ENCODE data around the gene KDELR3. TPM values are rescaled to one million over a fixed set of nuclear protein-coding genes. Genes with fewer than 3 reads are reported as not detected.

The KDELR3 gene
- total RNA-seq, 1 experiment from 2014 or later: 82.1 TPM

- no peak for DNase-seq (ENCODE audit: low read depth)
These were observed 14.0 kb downstream of the KDELR3 start for GRCh38 chr22:38481871-38482332.

DNA sequence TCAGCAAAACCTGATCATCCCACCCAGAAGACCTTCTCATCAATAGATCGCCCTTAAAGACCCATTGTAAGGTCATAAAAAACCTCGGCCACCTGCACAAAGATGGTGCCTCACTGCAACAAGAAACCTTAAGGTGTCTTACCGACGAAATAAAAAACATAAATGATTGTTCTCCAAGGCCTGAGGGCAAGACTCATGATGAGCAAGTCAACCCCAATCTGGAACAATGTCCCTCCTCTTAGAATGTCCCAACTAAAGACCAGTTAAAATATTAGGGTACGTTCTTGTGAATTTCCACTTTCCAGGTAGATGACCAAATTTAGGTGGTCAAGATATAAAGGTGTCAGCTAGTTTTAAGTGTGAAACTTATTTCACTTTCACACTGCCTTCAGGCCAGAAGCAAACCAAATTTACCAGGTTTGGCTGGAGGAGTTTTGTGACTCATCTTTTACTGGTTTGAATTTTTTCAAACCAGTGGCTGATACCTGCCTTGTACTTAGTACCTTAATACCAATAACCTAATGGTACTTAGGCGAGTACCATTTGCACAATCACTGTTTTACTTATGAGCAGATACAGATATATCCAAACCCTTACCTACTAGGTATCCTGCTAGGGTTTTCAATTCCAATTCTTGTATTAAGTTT, 14.9 kb downstream of the KDELR3 start:
- no peak for DNase-seq (ENCODE audit: low read depth)

GRCh38 chr22:38484244-38484643, 16.3 kb downstream of the KDELR3 start:
- no peak for DNase-seq (ENCODE audit: low read depth)

DNA sequence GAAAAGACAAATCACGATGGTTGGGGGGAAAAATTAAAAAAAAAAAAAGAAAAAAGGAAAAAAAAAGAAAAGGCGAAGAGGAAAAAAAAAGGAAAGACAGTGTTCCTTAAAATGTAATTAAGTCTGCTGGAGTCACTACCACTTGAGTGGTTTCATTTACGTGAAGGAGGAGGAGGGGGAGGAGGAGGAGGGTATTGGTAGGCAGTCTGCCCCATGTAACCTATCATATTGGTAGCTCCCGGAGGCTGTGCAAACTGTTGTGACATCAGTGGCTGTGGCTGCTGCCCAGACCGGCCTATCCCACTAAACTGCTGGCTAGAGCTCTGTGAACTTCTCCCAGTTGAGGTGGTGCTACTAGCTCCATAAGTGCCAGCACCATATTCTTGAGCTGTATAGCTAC, 17.9 kb downstream of the KDELR3 start:
- no peak for DNase-seq (ENCODE audit: low read depth)

DNA sequence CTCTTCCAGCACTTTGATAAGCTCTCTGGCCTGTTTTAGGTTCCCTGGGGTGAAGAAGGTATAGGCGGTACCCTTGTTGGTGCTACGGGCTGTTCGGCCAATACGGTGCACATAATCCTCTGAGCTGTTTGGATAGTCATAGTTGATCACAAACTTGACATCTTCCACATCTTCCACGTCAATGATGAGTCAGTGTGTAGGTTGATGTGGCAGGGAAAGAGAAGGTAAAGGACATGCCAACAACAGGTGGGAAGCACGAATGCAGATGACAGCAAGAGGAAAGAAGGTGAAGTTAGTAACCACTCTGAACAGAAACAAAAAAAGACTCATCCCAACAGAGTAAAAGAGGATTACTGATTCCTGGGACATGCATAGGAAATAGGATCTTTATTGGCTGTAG, 20.1 kb downstream of the KDELR3 start:
- DNase-seq (ENCODE audit: low read depth): no peak

DNA sequence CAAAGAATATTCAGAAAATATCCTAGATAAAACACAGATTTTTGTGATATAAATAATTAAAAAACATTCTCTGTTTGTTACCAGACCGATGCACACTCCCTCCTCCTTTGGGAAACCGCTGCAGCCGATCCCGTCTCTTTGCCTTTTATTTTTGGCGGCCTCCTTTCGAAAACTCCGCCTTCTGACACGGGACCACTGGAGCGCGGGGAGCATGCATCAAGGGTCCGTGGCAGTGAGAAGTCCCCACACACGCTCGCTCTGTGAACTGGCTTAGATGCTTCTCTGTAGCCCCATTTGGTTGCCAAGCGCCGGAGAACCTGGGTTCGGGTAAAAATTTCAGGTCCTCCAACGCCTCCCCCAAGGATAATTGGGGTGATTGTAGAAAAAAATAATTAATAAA, 21.2 kb downstream of the KDELR3 start:
- no peak for DNase-seq (ENCODE audit: low read depth)

GRCh38 chr22:38489561-38490145, 21.8 kb downstream of the KDELR3 start:
- no peak for DNase-seq (ENCODE audit: low read depth)

GRCh38 chr22:38490475-38490874, 22.6 kb downstream of the KDELR3 start:
- DNase-seq (ENCODE audit: low read depth): no peak

DNA sequence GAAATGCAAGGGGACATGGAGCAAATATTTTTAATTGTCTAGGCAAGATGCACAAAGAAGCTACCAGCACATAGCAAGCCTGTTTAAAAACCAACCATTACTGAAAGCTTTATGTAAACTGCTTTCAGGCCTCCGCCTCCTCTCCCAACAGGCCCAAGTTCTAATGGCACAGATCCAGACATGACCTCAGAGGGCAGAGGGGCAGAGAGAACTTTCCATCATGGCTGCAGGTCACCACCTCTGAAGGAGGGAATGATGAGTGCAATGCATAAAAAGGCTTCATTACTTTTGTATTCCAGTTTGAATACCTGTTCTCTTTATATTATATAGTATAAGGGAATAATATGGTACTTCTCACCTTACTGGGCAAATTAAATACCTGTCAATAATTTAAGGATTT, 23.0 kb downstream of the KDELR3 start:
- DNase-seq (ENCODE audit: low read depth): peak; percentile 35

GRCh38 chr22:38491707-38492348, 23.9 kb downstream of the KDELR3 start:
- no peak for DNase-seq (ENCODE audit: low read depth)

- no peak for DNase-seq (ENCODE audit: low read depth)
These were observed 26.6 kb downstream of the KDELR3 start for GRCh38 chr22:38494498-38494897.

DNA sequence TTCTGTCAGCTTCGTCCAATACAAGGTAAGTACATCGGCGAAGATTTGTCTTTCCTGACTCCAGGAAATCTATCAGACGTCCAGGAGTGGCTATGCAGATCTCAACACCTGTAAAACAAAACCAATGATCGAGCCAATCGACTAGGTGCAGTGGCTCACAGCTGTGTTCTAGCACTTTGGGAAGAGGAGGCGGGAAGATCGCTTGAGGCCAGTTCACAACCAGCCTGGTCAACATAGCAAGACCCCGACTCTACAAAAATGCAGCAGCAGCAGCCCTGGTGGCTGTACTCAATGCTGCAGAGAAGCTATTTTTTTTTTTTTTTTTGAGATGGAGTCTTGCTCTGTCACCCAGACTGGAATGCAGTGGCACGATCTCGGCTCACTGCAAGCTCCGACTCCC, 27.0 kb downstream of the KDELR3 start:
- DNase-seq (ENCODE audit: low read depth): no peak

GRCh38 chr22:38497869-38498268, 30.0 kb downstream of the KDELR3 start:
- DNase-seq (ENCODE audit: low read depth): no peak

GRCh38 chr22:38501797-38502672, 34.1 kb downstream of the KDELR3 start:
- no peak for DNase-seq (ENCODE audit: low read depth)

GRCh38 chr22:38503021-38503420, 35.1 kb downstream of the KDELR3 start:
- no peak for DNase-seq (ENCODE audit: low read depth)

DNA sequence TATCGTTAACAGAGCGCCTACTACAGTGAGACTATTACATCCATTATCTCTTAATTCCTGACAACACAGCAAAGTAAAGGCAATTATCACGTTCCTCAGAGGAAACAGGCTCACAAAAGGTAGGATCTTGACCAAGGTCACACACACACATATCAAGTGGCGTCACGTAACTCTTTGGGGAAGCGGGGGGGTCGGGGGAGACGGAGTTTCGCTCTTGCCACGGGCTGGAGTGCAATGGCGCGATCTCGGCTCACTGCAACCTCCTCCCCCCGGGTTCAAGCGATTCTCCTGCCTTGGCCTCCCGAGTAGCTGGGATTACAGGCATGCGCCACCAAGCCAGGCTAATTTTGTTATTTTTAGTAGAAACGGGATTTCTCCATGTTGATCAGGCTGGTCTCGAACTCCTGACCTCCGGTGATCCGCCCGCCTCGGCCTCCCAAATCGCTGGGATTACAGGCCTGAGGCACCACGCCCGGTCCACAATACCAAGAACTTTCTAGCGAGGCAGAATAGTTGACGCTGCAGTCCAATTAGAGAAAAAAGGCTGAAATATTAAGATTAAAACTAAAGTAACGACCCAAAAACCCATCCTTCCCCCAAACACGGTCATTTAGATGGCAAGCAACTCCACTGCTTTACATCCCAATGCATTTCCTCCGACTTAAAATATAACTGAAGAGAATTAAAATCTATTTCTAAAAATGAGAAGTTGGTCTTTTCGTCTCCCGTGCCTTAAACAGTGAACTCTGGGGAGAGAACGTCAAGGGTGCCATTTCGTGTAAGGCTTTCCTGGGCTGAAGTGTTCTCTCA, 37.0 kb downstream of the KDELR3 start:
- DNase-seq (ENCODE audit: low read depth): peak; percentile 45

GRCh38 chr22:38505541-38506117, 37.7 kb downstream of the KDELR3 start:
- peak; percentile 70 for DNase-seq (ENCODE audit: low read depth)

GRCh38 chr22:38506118-38506962, 38.4 kb downstream of the KDELR3 start, which contains the start of gene DDX17:
Gene DDX17, minus strand, starts transcription at chr22:38506311.
- DNase-seq (ENCODE audit: low read depth): peak; percentile 92

GRCh38 chr22:38510416-38510970, 42.6 kb downstream of the KDELR3 start:
- no peak for DNase-seq (ENCODE audit: low read depth)

- no peak for DNase-seq (ENCODE audit: low read depth)
These were observed 45.2 kb downstream of the KDELR3 start for GRCh38 chr22:38513063-38513462.

Measured in RPMI7951 (cell line).